ENCODE data around the gene PRAMEF6.
"Not testable (repeated sequence)": the region's sequence is repeated elsewhere in the genome, so short reads cannot be mapped to it uniquely, and the experiment has no call there.

The PRAMEF6 gene

DNA sequence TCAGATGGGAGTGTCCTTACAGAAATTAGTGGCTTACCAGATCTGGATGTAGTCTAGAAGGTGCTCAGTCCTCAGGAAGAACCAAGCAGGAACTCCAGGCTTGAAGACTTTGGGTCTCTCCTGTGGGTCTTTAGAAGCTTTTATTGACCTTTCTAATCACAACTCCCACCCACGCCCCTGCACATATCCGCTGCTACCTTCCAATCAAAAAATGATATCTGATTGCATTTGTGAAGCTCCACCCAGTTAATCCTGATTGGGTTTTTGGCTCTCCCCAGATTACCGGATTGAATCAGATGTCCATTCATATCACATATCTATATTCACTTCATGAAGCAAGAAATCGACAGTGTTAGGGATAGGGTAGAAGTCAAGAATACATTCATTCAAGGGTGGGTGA lies at the start of gene PRAMEF6:
TSS of gene PRAMEF6 (minus strand) at position 101 of the 400 bp plus-strand sequence. CDS start 5,062 bp downstream, outside the sequence.
- DNase-seq: not testable (repeated sequence)

DNA sequence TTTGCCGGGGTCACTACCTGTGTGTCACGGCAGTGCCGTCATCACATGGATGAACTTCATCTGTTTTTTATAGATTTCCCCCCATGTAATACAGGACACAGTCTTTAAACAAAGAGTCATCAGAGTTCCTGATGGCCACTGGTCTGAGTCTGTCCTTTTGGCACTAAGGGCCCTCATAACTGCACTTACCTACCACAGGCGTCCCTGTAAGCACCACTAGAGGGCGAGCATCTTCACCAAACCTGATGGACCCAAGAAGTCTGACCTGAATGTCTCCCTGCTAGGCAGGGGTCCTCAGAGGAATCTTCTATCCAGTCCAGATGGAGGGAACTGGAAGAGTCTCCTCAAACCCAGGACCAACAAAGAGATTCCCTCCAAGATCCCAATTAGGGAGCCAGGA lies 23.0 kb downstream of the PRAMEF6 start:
- DNase-seq: not testable (repeated sequence)

DNA sequence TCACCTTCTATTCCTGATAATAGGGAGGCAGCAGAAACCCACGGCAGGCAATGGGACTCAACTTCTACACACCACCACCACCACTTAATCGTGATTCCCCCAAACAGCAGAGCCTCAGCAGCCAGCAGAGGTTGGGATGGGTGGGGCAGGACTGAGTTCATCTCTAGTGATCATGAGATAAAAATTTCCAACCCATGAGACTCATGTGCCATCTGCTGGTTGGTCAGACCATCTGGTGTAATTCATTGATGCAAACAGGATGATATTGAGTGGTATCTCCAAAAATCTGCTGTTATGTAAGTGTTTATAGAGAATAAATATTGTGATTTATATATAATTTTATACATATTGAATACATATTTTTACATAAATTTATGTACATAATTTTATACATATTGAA lies 25.6 kb downstream of the PRAMEF6 start:
- not testable (repeated sequence) for DNase-seq

DNA sequence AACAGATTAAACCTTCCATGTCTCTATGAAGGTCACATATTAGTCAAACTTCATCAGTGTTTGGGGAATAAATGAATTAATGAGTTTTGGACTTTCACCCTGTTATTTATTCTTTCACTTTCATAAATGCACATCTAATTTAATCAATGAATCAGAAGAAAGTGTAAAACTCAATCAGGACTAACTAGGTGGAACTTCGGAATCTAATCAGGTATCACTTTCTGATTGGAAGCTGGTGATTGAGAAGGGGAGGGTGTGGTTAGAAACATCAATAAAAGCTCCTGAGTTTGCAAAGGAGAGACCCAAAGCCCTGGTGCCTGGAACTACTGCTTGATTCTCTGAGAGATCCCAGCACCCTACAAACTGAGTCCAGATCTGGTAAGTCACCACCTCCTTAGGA lies 31.1 kb downstream of the PRAMEF6 start, which contains the start of gene PRAMEF7:
TSS of gene PRAMEF7 (plus strand) at position 301 of the 400 bp plus-strand sequence. CDS start 1,083 bp downstream, outside the sequence.
- DNase-seq: not testable (repeated sequence)

DNA sequence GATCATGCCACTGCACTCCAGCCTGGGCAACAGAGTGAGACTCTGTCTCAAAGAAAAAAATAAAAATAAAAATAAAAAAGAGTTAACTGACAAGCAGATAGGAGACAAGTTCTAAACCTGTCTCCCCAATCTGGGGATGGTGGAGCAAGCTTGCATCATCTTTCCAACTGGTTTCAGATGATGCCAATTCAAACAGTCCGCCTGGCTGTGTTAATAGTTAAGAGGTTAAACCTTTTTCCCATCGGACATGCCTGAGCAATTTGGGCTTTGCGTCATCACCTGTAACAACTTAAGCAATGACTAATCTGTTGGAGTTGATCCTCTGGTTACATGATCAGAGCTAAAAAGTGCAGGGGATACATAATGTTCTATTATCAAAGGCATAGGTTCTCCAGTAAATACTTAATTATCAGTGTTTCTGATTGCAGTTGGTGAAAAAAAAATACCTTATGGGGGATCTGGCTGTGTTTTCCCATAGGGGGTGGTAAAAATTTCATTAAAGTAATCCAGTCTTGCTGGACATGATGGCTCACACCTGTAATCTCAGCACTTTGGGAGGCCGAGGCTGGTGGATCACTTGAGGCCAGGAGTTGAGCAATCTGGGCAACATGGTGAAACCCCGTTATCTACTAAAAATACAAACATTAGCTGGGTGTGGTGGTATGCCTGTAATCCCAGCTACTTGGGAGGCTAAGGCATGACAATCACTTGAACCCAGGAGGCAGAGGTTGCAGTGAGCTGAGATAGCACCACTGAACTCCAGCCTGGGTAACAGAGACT lies 43.4 kb downstream of the PRAMEF6 start:
- DNase-seq: not testable (repeated sequence)

DNA sequence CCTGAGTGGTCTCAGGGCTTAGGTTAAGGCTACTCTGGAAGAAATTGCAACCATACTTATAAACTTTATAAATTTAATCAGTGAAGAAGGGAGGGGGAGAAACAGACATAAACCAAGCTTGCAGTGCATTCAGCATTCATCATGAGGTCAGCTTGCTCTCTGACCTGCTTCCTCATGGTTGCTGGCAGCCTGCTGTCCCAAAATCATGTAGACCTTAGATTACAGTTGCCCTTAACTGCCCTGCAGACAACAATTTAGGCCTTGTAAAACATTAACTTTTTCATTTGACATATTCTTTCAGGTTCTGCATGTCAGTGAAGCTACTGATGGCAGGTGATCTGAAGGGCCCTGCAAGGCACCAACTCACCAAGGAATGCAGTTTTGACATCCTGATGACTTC lies 48.2 kb downstream of the PRAMEF6 start:
- not testable (repeated sequence) for DNase-seq

DNA sequence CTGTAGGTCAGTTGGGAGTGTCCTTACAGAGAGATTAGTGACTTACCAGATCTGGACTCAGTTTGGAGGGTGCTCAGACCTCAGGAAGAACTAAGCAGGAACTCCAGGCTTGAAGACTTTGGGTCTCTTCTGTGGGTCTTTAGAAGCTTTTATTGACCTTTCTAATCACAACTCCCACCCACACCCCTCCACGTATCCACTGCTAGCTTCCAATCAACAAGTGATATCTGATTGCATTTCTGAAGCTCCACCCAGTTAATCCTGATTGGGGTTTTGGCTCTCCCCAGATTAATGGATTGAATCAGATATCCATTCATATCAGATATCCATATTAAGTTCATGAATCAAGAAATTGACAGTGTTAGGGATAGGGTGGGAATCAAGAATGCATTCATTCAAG lies 49.2 kb downstream of the PRAMEF6 start, which contains the start of gene PRAMEF10:
TSS of gene PRAMEF10 (minus strand) at position 101 of the 400 bp plus-strand sequence. CDS start 2,423 bp downstream, outside the sequence.
- not testable (repeated sequence) for DNase-seq

All from right forelimb (tissue), 1 donor.